Measurements from ENCODE around the gene SORBS1.

DNA sequence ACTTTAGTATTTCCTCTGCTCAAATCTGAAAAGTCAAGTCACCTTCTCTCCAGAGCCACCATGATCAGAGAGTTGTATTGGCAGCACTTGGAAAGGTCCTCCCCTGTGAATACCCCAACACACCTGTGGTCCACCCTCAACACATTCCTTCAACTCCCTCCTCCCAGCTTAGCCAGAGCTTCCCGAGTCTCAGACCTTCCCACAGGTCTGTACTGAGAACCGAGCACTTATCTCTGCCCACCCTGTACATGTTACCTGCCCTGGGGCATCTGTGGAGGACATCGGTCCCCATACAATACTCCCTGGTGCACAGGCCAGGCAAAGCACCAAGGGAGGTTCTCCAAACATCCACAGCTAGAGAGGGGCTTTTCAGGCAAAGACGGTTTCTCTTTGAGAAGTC lies 30.6 kb downstream of the SORBS1 start:
- TF ChIP-seq, protein P1, sequence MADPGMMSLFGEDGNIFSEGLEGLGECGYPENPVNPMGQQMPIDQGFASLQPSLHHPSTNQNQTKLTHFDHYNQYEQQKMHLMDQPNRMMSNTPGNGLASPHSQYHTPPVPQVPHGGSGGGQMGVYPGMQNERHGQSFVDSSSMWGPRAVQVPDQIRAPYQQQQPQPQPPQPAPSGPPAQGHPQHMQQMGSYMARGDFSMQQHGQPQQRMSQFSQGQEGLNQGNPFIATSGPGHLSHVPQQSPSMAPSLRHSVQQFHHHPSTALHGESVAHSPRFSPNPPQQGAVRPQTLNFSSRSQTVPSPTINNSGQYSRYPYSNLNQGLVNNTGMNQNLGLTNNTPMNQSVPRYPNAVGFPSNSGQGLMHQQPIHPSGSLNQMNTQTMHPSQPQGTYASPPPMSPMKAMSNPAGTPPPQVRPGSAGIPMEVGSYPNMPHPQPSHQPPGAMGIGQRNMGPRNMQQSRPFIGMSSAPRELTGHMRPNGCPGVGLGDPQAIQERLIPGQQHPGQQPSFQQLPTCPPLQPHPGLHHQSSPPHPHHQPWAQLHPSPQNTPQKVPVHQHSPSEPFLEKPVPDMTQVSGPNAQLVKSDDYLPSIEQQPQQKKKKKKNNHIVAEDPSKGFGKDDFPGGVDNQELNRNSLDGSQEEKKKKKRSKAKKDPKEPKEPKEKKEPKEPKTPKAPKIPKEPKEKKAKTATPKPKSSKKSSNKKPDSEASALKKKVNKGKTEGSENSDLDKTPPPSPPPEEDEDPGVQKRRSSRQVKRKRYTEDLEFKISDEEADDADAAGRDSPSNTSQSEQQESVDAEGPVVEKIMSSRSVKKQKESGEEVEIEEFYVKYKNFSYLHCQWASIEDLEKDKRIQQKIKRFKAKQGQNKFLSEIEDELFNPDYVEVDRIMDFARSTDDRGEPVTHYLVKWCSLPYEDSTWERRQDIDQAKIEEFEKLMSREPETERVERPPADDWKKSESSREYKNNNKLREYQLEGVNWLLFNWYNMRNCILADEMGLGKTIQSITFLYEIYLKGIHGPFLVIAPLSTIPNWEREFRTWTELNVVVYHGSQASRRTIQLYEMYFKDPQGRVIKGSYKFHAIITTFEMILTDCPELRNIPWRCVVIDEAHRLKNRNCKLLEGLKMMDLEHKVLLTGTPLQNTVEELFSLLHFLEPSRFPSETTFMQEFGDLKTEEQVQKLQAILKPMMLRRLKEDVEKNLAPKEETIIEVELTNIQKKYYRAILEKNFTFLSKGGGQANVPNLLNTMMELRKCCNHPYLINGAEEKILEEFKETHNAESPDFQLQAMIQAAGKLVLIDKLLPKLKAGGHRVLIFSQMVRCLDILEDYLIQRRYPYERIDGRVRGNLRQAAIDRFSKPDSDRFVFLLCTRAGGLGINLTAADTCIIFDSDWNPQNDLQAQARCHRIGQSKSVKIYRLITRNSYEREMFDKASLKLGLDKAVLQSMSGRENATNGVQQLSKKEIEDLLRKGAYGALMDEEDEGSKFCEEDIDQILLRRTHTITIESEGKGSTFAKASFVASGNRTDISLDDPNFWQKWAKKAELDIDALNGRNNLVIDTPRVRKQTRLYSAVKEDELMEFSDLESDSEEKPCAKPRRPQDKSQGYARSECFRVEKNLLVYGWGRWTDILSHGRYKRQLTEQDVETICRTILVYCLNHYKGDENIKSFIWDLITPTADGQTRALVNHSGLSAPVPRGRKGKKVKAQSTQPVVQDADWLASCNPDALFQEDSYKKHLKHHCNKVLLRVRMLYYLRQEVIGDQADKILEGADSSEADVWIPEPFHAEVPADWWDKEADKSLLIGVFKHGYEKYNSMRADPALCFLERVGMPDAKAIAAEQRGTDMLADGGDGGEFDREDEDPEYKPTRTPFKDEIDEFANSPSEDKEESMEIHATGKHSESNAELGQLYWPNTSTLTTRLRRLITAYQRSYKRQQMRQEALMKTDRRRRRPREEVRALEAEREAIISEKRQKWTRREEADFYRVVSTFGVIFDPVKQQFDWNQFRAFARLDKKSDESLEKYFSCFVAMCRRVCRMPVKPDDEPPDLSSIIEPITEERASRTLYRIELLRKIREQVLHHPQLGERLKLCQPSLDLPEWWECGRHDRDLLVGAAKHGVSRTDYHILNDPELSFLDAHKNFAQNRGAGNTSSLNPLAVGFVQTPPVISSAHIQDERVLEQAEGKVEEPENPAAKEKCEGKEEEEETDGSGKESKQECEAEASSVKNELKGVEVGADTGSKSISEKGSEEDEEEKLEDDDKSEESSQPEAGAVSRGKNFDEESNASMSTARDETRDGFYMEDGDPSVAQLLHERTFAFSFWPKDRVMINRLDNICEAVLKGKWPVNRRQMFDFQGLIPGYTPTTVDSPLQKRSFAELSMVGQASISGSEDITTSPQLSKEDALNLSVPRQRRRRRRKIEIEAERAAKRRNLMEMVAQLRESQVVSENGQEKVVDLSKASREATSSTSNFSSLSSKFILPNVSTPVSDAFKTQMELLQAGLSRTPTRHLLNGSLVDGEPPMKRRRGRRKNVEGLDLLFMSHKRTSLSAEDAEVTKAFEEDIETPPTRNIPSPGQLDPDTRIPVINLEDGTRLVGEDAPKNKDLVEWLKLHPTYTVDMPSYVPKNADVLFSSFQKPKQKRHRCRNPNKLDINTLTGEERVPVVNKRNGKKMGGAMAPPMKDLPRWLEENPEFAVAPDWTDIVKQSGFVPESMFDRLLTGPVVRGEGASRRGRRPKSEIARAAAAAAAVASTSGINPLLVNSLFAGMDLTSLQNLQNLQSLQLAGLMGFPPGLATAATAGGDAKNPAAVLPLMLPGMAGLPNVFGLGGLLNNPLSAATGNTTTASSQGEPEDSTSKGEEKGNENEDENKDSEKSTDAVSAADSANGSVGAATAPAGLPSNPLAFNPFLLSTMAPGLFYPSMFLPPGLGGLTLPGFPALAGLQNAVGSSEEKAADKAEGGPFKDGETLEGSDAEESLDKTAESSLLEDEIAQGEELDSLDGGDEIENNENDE (IDR thresholded peaks at IDR 0.05; ENCODE audit: low read depth, low read length) = no peak
- no peak for TF ChIP-seq TCF3 (CRISPR knock-in tag; IDR thresholded peaks at IDR 0.05)
- TF ChIP-seq, protein P2, sequence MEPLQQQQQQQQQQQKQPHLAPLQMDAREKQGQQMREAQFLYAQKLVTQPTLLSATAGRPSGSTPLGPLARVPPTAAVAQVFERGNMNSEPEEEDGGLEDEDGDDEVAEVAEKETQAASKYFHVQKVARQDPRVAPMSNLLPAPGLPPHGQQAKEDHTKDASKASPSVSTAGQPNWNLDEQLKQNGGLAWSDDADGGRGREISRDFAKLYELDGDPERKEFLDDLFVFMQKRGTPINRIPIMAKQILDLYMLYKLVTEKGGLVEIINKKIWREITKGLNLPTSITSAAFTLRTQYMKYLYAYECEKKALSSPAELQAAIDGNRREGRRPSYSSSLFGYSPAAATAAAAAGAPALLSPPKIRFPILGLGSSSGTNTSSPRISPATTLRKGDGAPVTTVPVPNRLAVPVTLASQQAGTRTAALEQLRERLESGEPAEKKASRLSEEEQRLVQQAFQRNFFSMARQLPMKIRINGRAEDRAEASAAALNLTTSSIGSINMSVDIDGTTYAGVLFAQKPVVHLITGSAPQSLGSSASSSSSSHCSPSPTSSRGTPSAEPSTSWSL (CRISPR knock-in tag; IDR thresholded peaks at IDR 0.05; ENCODE audit: borderline replicate concordance) = no peak
- TF ChIP-seq NR2C1 (IDR thresholded peaks at IDR 0.05) = no peak
- TF ChIP-seq NR2C1 (tag; IDR thresholded peaks at IDR 0.05) = no peak
- no peak for TF ChIP-seq ZFX (CRISPR knock-in tag; IDR thresholded peaks at IDR 0.05)
